SU-DHL-6 (cell line): ENCODE data around the gene CUTA.

ENCODE experiments used
- CTCF ChIP-seq: fragments of 200-600 bp; sonication (generic); IDR thresholded peaks from one replicate; pipeline ENCODE4 v1.5.1; 2017; ENCODE audit warnings: antibody characterized with exemption, mild to moderate bottlenecking, low read length, moderate library complexity; ENCODE audit not compliant: insufficient read depth, poor library complexity, severe bottlenecking
- EZH2phosphoT487 ChIP-seq: fragments of 200-600 bp; sonication (generic), shearing (Covaris generic); conservative IDR thresholded peaks from 2 replicates; pipeline ENCODE4 v1.6.1; 2018; ENCODE audit warnings: mild to moderate bottlenecking, antibody characterized with exemption, low read length, moderate library complexity, mixed read lengths

GRCh38 chr6:33411632-33412005 is 6.3 kb downstream of the CUTA start:
- TF ChIP-seq CTCF = no peak
- TF ChIP-seq EZH2phosphoT487 = no peak
